ENCODE data around the gene FGF13.

Gene FGF13

GRCh38 chrX:138711399-138712347 is at the start of gene FGF13:
Gene FGF13, minus strand, starts transcription at chrX:138711717. Its CDS starts 714 bp downstream, at chrX:138711003.
- DNase-seq, result no peak

GRCh38 chrX:138759217-138759943 is 47.9 kb upstream of the FGF13 start:
- no peak for DNase-seq

- DNase-seq, result no peak
These were observed 44.7 kb upstream of the FGF13 start for GRCh38 chrX:138756234-138756633.

- DNase-seq, result no peak
These were observed 43.3 kb upstream of the FGF13 start for GRCh38 chrX:138754861-138755260.

GRCh38 chrX:138748480-138748879 is 37.0 kb upstream of the FGF13 start:
- no peak for DNase-seq

- no peak for DNase-seq
These were observed 33.7 kb upstream of the FGF13 start for GRCh38 chrX:138745196-138745595.

GRCh38 chrX:138742217-138742616 is 30.7 kb upstream of the FGF13 start:
- DNase-seq, result no peak

- no peak for DNase-seq
These were observed 28.8 kb upstream of the FGF13 start for GRCh38 chrX:138740341-138740740.

- no peak for DNase-seq
These were observed 11.8 kb upstream of the FGF13 start for GRCh38 chrX:138723301-138723700.

- DNase-seq, result no peak
These were observed 7.9 kb upstream of the FGF13 start for GRCh38 chrX:138719396-138719795.

GRCh38 chrX:138718941-138719340 is 7.4 kb upstream of the FGF13 start:
- DNase-seq, result no peak

- no peak for DNase-seq
These were observed 613 bp downstream of the FGF13 start for GRCh38 chrX:138710866-138711341.

- DNase-seq, result no peak
These were observed 1.4 kb downstream of the FGF13 start for GRCh38 chrX:138709886-138710791.

GRCh38 chrX:138708268-138708667 is 3.2 kb downstream of the FGF13 start:
- no peak for DNase-seq

GRCh38 chrX:138704596-138704995 is 6.9 kb downstream of the FGF13 start:
- no peak for DNase-seq

- DNase-seq, result no peak
These were observed 7.4 kb downstream of the FGF13 start for GRCh38 chrX:138704101-138704500.

- no peak for DNase-seq
These were observed 18.9 kb downstream of the FGF13 start for GRCh38 chrX:138692591-138692990.

GRCh38 chrX:138691186-138691585 is 20.3 kb downstream of the FGF13 start:
- no peak for DNase-seq

GRCh38 chrX:138690591-138690990 is 20.9 kb downstream of the FGF13 start:
- no peak for DNase-seq

GRCh38 chrX:138683600-138683999 is 27.9 kb downstream of the FGF13 start:
- no peak for DNase-seq

- DNase-seq, result no peak
These were observed 41.8 kb downstream of the FGF13 start for GRCh38 chrX:138669693-138670092.

- no peak for DNase-seq
These were observed 47.1 kb downstream of the FGF13 start for GRCh38 chrX:138664466-138664865.

- DNase-seq, result no peak
These were observed 47.5 kb downstream of the FGF13 start for GRCh38 chrX:138664016-138664415.
